GM10847 (cell line): ENCODE data around the gene DENND6B.

Experiments
- POLR2A ChIP-seq: IDR thresholded peaks from 2 replicates; pipeline ENCODE4 v1.6.1; 2011; ENCODE audit not compliant: insufficient read length; ENCODE audit errors: extremely low read depth

DENND6B gene

DNA sequence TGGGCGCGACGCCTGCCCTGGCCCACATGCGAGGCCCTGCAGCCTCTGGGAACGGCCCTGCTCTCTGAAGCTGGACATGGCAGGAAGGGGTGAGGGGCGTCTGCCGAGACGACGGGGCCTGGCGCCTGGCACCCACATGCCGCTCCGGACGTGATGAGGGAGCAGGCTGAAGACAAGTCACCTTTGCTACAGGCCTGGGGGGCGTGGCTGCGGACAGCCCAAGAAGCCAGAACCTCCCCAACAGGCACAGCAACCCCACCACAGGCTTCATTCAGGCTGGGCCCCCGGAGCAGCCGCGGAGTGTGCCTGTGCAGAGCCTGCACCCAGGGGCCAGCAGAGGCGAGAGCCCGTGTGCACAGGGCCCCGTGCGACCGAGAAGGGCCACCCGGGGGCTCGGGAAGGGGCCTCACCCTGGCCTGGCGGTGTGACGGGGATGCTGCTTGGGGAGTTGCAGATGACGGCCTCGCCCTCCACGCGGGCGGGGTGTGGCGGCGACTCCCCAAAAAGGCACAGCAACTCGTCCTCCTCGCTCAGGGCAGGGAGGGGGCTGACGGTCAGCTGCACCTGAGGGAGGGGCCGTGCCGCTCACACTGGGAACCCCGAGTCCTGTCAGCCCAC lies 40.0 kb downstream of the DENND6B start:
- TF ChIP-seq POLR2A = no peak

DNA sequence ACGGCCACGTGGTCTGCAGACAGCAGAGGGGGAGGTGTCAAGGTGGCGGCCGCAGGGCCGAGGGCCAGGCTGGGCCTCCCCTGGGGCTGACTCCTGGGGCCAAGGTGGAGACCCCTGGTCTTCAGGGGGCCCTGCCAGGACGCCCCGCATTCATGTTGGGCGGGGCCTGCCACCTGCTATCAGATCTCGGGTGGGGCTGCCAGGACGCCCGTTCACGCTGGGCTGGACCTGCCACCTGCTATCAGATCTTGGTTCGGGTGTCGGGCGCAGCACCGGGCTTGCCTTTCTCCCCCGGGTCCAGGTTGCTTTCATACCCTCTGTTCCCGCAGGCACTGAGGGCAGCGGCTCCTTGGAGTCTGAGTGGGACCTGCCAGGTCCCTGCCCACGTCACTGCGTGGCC lies 40.5 kb downstream of the DENND6B start:
- TF ChIP-seq POLR2A = no peak

DNA sequence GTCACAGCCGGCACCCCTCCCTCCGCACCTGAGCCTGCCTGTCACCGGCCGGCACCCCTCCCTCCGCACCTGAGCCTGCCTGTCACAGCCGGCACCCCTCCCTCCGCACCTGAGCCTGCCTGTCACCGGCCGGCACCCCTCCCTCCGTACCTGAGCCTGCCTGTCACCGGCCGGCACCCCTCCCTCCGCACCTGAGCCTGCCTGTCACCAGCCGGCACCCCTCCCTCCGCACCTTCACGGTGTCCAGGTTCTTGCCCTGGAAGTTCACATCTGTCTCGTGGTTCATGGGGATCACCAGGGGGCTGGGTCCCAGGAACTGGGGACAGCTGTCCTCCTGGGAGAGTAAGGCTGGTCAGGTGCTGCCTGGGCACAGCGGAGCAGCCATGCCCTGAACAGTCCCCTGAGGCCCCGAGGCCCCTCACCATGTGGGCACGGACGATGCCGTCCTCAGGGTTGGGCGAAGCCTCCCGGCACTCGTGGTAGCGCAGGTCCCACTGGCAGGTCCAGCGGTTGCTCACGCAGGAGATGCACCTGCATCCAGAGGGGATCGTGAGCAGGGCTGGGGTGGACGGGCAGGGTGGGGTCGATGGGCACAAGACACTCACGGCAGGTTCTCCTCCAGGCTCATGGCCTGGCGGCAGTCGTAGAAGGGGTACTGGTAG lies 41.1 kb downstream of the DENND6B start:
- no peak for TF ChIP-seq POLR2A

DNA sequence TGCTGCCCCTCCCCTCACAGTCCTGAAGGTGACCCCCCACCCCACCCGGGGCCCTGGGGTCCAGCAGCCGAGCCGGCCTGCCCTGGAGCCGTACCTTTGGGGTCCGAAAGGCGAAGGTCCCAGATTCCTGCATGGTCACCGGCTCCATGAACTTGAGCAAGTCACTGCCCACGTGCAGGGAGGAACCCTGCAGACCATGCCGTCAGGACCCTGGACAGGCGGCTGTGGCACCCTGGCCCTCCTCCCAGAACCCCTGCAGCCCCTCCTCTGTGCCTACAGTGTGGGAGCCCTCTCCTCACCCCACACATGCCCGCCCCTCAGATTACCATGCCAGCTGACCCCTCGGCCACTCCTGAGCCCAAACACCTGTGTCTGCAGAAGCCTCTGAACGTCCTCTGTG lies 42.3 kb downstream of the DENND6B start:
- no peak for TF ChIP-seq POLR2A

DNA sequence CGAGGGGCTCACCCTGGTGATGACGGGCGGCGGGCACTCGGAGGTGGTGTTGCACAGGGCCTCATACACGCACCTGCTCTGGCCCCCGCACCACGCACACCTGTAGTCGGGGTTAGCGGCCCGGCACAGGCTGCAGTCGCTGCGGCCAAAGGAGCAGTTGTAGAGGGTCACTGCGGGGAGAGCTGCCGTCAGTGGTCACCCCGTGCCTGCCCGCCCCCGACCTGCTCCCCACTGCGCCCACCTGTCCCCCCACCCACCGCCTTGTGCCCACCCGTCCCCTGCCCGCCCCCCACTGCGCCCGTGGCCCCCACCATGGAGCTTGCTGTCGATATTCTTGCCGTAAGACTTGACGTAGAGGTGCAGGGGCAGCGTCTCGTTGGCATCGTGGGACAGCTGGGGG lies 43.0 kb downstream of the DENND6B start:
- TF ChIP-seq POLR2A = no peak

DNA sequence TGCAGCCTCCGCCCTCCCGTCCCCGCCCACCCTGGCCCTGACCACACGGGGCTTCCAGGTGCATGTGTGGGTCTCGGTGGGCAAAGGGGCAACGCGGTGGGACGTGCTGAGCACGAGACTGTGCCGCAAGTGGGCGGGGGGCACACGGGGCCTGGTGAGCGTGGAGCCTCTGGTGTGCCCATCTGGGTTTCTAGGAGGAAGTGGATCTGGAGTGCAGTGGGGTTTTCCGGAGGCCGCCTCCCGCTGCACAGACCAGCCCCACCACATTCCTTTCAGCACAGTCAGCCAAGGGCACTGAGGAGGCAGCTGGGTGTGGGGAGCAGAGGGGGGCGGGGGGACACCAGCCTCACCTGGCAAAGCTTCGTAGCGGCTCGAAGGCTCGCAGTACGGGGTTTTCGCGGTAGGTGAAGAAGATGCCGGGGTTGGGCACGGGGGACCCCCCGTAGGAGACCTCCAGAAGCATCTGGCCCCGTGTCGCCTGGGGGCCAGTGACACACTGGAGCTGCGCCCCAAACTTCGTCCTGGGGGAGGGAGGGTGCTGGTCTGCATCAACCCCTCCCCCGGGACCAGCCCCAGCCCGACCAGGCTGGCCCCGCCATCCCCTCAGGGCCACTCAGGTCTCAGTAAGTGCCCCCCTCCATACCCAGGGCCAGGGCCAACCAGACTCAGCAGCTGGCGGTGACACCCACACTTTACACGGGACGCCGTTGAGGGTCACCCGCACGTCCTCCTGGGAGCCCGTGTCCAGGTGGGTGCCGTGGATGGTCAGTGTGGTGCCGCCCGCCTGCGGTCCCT lies 44.3 kb downstream of the DENND6B start:
- TF ChIP-seq POLR2A = no peak

DNA sequence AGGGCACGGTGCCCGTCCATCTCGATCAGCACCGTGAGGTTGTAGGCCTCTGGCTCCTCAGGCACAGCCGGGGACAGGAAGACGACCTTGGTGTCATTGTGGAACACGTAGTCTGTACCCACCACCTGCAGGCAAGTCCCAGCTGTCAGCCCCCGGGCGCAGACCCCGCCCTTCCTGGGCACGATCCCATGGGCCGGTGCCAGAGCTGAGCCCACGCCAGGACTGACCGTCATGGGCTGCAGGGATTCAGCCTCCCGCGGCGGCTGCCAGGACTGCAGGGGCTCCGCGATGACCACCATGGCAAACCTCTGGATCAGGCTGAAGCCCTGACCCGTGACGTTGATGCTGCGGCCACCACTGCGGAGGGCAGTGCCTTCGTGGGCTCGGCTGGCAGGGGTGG lies 44.9 kb downstream of the DENND6B start:
- no peak for TF ChIP-seq POLR2A

DNA sequence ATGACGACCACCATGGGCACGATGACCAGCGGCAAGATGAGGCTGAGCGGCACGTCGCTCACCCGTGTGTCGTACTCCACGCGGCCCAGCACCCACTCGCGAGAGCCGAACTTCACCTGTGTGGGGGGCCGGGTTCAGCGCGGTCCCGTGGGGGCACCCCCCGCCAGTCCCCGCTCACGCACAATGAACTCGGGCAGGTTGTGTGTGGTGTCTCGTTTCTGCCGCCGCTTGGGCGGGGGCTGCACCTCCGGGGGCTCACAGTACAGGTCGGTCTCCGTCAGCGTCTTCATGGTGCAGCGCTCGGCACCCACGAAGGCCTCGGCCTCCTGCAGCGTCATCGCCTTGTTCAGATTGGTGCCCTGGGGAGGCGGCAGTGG lies 45.4 kb downstream of the DENND6B start:
- TF ChIP-seq POLR2A = no peak

DNA sequence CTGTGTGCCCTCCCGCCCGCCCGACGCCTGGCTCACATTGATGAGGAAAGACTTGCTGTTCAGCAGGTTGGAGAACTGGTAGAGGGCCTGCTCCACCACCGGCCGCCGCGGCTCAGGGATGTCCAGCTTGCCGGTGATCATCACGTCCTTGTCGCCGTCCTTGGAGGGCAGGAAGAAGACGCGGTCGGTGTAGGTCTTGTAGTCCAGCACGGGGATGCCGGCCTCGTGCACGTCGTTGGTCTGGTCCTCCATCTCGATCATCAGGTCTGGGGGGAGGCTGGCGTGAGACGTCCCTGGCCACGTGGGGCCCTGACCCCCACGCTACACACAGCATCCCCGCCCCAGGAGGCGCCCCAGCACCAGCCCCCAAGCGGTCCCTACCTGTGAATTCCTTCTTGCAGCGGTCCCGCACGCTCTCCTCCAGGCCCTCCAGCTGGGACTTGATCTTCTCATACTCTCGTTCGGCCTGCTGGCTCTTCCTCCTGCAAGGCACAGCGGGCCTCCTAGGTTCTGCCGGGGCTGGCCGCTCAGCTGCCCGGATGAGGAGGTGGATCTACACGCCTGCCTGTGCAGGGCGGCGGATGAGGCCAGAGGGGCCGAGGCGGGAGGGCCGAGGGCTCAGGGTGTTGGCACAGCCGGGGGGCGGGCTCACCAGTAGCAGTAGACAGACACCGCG lies 46.0 kb downstream of the DENND6B start:
- no peak for TF ChIP-seq POLR2A

DNA sequence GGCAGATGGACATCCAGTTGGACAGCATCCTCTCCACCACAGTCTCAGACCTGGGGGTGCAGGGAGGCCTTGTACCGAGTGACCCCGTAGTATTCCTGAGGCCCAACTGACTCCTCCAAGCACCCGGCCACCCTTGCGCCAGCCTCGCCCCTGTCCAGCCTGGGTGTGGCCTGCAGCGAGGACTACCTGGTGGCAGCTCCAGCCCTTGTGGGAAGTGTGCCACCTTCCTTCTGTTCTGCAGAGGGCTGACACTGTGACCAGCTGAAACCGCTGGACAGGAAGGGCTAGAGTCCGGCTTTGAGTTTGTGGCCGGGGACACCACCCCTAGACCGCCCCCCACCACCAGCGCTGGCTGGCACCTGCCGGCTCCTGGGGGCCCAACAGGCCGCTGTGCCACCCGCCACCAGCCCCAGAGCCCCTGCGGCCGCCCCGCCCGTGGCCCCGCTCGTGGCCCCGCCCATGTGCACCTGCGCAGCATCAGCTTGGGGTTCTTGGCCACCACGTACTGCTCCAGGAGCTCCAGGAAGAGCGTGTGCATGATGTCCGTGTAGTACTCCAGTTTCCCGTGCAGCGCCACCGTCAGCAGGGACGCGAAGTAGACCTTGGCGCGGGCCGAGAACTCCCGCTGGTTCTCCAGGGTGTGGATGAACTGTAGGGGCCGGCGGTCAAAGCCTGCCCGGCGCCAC lies 46.6 kb downstream of the DENND6B start:
- no peak for TF ChIP-seq POLR2A

DNA sequence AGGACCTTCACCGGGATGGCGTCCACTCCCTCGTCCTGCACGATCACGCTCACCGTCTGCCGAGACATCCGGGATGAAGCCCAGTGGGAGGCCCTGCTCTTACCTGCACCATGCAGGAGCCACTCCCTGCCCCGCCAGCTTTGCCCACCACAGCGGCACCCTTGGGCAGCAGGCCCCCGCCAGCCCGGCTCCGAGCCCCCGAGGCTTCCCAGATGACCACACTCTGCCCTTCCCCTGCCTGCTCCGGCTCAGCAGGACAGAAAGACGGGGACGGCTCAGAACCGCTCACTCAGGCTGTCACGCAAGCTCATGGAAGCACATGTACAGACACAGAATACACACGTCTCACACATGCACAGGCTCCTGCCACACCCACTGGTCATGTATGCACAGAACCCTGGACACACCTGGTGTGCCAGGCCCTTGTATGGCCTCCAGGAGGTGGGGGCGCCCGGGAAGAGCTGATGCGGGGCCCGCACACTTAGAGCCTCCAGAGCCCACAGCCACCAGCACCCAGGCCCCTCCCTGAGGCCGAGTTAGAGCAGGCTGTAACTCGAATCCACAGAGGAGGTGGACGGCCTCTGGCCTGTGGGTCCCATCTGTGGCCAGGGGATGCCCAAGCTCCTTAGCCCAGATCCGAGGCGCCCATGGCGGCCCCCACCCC lies 47.7 kb downstream of the DENND6B start:
- TF ChIP-seq POLR2A = no peak

DNA sequence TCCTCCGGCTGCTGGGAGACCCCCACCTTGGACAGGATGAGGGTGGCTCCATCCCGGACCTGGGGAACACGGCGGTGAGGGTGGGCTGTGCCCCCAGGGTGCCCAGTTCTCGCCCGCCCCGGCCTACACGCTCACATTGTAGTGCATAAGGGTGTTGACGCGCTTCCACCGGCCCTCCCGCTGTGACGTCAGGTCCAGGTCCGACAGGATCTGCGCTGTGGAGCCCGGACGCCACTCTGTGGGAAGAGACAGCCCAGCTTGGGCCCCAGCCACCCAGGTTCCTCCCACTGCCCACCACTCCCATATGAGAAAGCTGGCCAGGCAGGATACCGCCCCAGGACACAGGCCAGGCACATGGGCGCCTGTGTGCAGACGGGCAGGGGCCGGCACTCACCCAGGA lies 48.4 kb downstream of the DENND6B start:
- TF ChIP-seq POLR2A = no peak

DNA sequence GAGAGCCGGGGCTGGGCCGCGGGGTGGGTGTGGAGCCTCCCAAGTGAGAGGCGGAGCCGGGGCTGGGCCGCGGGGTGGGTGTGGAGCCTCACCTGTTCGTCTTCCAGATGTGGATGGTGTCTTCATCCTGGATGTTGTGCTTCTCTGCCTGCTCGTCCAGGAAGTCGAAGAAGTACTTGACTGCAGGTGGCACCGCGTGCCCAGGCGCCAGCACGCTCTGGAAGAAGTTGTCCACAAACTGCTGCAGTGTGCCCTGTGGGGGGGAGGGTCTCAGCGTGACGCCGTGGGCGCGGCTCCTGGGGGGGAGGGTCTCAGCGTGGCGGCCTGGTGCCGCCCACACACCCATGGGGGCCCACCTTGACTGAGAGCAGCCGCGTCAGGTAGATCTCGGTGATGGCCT lies 49.1 kb downstream of the DENND6B start:
- no peak for TF ChIP-seq POLR2A

DNA sequence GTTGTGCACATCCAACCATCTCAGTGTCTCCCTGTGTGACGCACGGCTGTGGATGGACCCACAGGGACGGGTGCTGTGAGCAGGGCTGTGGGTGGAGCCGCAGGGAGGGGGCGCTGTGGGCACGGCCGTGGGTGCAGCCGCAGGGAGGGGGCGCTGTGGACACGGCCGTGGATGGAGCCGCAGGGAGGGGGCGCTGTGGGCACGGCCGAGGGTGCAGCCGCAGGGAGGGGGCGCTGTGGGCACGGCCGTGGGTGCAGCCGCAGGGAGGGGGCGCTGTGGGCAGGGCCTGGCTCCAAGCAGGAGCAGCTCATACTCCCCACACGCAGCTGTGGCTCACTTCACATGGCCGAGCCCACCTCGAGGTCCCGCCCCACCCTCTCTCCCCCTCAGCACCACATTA lies 50.7 kb downstream of the DENND6B start:
- TF ChIP-seq POLR2A = no peak

DNA sequence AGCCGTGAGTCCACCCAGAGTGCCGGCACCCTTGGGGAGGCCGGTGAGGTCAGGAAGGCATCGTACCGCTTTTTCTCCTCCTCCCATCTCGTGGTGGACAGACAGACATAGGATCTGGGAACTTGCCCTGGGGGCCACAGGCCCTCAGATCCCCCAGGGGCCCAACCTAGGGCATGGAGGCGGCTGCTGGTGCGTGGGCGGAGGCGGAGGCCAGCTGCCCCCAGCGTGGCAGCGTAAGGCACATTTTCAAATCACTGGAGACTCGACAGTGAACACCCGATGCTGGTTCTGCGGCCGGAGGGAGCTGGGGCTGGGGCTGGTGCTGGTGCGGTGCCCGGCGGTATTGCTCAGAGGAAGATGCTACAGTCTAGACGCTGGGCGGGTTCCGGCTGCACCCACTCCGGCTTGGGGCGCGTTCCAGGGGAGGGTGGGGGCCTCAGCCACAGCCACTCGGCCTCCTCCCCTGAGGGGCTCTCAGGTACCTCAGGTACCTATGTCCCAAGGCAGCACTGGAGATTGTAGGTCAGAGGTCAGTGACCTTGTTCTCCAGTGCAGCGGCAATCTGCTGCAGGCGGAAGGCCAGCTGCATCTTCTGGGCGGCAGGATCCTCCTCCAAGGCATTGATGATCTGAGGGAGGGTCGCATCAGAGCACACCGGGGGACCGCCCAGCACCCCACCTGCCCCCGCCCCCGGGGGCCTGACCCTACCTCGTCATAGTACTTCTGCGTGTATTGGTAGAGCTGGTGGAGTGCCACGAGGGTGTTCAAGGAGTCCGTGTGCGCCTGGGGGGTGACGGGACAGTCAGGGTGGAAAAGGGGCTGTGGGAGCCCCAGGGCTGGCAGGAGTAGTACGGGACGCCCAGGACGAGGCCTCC lies 51.4 kb downstream of the DENND6B start:
- TF ChIP-seq POLR2A = no peak
